ENCODE results near the gene FAM174B.

FAM174B gene

GRCh38 chr15:92603743-92604470 is 51.7 kb downstream of the FAM174B start:
- TF ChIP-seq FOXM1 (IDR thresholded peaks at IDR 0.05; ENCODE audit: borderline replicate concordance, low read depth) (no peak), RAD21 (IDR thresholded peaks at IDR 0.05; ENCODE audit: low read depth) (no peak), NFIC (IDR thresholded peaks at IDR 0.05) (no peak), MAX (IDR thresholded peaks at IDR 0.05) (no peak), USF1 (IDR thresholded peaks at IDR 0.05) (no peak), CREB1 (IDR thresholded peaks at IDR 0.05; ENCODE audit: low read depth) (no peak), EP300 (IDR thresholded peaks at IDR 0.05; ENCODE audit: borderline replicate concordance) (no peak), YY1 (IDR thresholded peaks at IDR 0.05; ENCODE audit: low read depth) (no peak), ZBTB7A (IDR thresholded peaks at IDR 0.05; ENCODE audit: low read depth) (no peak), TAF1 (IDR thresholded peaks at IDR 0.05; ENCODE audit: low read depth) (no peak), TEAD4 (IDR thresholded peaks at IDR 0.05) (no peak), REST (IDR thresholded peaks at IDR 0.05; ENCODE audit: low read depth) (no peak), TCF12 (IDR thresholded peaks at IDR 0.05; ENCODE audit: low read depth) (no peak), CEBPB (IDR thresholded peaks at IDR 0.05) (no peak), EGR1 (IDR thresholded peaks at IDR 0.05) (no peak)

- TF ChIP-seq CEBPB (IDR thresholded peaks at IDR 0.05), result no peak
- no peak for TF ChIP-seq TEAD4 (IDR thresholded peaks at IDR 0.05)
- no peak for TF ChIP-seq EP300 (IDR thresholded peaks at IDR 0.05; ENCODE audit: borderline replicate concordance)
- TF ChIP-seq TAF1 (IDR thresholded peaks at IDR 0.05; ENCODE audit: low read depth), result no peak
- no peak for TF ChIP-seq MAX (IDR thresholded peaks at IDR 0.05)
These were observed 52.3 kb downstream of the FAM174B start for GRCh38 chr15:92603278-92603677.

GRCh38 chr15:92602267-92602593 is 53.3 kb downstream of the FAM174B start:
- TF ChIP-seq REST (IDR thresholded peaks at IDR 0.05; ENCODE audit: low read depth), result no peak
- TF ChIP-seq USF1 (IDR thresholded peaks at IDR 0.05), result no peak
- TF ChIP-seq TCF12 (IDR thresholded peaks at IDR 0.05; ENCODE audit: low read depth), result no peak
- TF ChIP-seq EGR1 (IDR thresholded peaks at IDR 0.05), result no peak
- TF ChIP-seq TEAD4 (IDR thresholded peaks at IDR 0.05), result no peak
- no peak for TF ChIP-seq FOXM1 (IDR thresholded peaks at IDR 0.05; ENCODE audit: borderline replicate concordance, low read depth)
- no peak for TF ChIP-seq CEBPB (IDR thresholded peaks at IDR 0.05)
- no peak for TF ChIP-seq YY1 (IDR thresholded peaks at IDR 0.05; ENCODE audit: low read depth)

- TF ChIP-seq FOXM1 (IDR thresholded peaks at IDR 0.05; ENCODE audit: borderline replicate concordance, low read depth) (no peak), USF1 (IDR thresholded peaks at IDR 0.05) (no peak), TEAD4 (IDR thresholded peaks at IDR 0.05) (no peak), ZBTB7A (IDR thresholded peaks at IDR 0.05; ENCODE audit: low read depth) (no peak), CREB1 (IDR thresholded peaks at IDR 0.05; ENCODE audit: low read depth) (no peak), TAF1 (IDR thresholded peaks at IDR 0.05; ENCODE audit: low read depth) (no peak), TCF12 (IDR thresholded peaks at IDR 0.05; ENCODE audit: low read depth) (no peak), EP300 (IDR thresholded peaks at IDR 0.05; ENCODE audit: borderline replicate concordance) (no peak), YY1 (IDR thresholded peaks at IDR 0.05; ENCODE audit: low read depth) (no peak), NFIC (IDR thresholded peaks at IDR 0.05) (no peak), RAD21 (IDR thresholded peaks at IDR 0.05; ENCODE audit: low read depth) (no peak), REST (IDR thresholded peaks at IDR 0.05; ENCODE audit: low read depth) (no peak), EGR1 (IDR thresholded peaks at IDR 0.05) (no peak), MAX (IDR thresholded peaks at IDR 0.05) (no peak), CEBPB (IDR thresholded peaks at IDR 0.05) (no peak)
These were observed 53.8 kb downstream of the FAM174B start for GRCh38 chr15:92601592-92602266.

Data from Ishikawa (cell line).